GM21717 (cell line): Measurements from ENCODE around the gene SLC13A4.

ENCODE experiments used
- ATAC-seq: cut with Tn5 transposase; IDR thresholded peaks from one replicate; pipeline ENCODE4 v1.9.1; 2021; ENCODE audit warnings: mild to moderate bottlenecking, moderate library complexity; ENCODE audit not compliant: unreplicated experiment

Gene SLC13A4

GRCh38 chr7:135721198-135721820 is 6.7 kb downstream of the SLC13A4 start:
- no peak for ATAC-seq

DNA sequence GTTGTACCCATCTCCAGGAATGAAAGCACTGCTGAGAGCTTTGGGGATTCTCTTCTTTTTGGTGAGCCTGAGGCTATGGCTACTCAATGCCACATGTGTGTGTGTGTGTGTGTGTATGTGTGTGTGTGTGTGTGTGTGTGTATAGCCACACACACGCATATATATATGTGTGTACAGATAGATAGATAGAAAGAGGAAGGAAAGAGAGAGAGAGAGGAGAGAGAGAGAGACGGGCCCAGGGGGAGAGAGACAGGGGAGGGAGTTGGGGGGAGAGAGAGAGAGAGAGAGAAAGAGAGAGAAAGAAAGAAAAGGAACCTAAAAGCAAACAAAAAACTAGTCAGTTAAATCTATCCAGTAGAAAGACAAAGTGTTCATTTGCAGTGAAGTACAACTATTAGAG is 8.3 kb downstream of the SLC13A4 start:
- ATAC-seq: no peak

DNA sequence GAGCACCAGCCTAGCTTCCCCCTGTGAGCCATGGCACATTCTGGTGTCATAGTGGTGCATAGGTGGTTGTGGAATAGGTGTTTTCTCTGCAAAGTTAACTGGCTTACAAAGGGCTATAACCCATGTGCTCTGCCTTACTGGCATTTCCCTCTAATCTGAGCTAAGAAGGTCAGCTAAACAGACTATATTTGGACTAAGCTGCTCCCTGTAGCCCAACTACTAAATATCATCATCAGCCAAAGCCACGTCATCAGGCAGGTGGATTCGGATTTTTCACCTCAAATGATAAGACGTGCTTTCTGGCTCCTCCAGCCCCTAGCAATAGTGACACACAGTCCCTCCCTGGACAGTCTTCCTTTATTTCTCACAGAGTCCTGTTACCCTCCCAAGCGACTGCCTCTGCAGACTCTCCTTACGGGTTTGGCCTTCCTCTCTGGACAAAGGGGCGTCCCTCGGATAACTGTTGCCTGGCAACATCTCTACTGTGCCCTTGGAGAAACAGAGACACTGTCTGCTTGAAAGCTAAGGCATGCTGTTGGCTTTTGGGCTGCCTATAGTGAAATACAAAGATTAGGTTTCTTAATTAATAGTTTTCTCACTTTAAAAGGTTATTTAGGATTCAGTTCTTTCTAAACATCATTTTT is 9.1 kb downstream of the SLC13A4 start:
- no peak for ATAC-seq

DNA sequence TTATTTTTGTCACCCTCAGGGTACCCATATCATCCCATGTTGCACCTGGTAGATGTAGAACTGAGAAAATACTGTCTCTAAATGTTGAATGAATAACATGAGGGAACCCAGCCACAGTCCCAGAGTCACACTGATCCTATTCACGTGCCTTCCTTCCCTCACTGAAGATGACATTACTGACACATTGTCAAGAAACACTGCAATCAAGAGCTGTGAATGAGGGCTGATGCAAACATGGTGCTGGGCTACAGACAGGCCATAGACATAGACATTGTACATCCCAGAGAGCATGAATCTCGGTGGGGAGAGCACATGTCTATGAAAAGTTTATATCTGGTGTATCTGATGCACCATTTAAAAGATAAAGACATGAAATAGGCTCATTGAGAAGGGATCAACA is 9.8 kb downstream of the SLC13A4 start:
- ATAC-seq: no peak

- no peak for ATAC-seq
Measured at GRCh38 chr7:135717693-135718092, 10.3 kb downstream of the SLC13A4 start.

DNA sequence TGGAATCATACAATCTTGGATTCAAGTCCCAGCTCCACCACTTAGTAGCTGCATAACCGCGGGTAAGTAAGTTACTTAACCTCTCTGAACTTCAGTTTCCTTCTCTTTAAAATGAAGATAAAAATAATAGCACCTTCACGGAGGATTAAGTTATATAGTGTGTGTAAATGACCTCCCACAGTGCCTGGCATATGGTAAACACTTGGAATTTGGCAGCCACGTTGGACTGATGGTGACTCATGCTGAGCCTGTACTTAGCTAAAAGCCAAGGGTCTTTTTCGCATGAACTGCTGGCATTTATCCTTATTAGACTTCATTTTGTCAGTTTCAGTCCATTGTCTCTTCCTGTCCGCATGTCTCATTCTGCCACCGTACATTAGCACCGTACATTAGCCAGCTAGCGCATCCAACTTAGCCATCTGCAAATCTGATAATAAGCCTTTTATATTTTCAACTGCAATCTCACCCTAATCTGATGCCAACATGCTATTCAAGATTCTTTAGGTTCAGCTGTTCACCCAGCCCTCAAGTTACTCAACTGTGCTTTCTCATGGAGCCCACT is 11.2 kb downstream of the SLC13A4 start:
- no peak for ATAC-seq

- no peak for ATAC-seq
Measured at GRCh38 chr7:135715673-135716072, 12.3 kb downstream of the SLC13A4 start.

DNA sequence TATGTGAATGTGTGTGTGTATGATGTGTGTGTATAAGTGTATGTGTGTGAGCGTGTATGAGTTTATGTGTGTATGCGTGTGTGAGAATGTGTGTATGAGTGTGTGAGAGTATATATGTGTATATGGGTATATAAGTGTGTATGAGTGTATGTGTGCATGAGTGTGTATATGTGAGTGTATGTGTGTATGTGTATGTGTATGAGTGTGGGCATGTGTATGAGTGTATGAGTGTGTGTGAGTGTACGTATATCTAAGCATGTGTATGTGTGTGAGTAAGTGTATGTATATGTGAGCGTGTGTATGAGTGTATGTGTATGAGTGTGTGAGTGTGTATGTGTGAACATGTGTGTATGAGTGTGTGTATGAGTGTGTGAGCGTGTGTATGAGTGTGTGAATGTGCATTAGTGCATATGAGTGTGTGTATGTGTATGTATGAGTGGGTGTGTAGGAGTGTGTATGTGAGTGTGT is 12.9 kb downstream of the SLC13A4 start:
- no peak for ATAC-seq

DNA sequence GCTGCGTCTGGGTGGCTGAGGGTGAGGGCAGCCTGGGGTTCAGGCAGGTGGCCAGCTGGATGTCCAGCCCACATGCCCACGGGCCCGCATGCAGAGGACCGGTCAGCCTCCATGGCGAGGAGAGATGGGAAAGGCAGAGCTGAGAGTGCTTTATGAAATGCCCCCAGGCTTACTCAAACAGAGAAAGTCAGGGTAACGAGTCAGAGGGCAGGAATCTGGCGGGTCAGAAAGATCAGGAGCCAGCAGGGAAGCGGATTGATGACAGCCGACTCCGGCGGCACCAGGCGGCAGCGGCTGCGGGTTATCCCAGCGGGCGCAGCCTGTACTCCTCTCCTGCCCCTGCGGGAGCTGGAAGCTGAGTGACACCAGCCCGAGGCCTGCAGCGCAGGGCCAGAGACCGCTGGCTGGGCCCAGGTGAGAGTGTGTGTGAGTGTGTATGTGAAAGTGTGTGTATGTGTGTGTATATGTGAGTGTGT is 13.4 kb downstream of the SLC13A4 start:
- ATAC-seq: no peak

GRCh38 chr7:135713836-135714470 is 14.0 kb downstream of the SLC13A4 start:
- no peak for ATAC-seq

DNA sequence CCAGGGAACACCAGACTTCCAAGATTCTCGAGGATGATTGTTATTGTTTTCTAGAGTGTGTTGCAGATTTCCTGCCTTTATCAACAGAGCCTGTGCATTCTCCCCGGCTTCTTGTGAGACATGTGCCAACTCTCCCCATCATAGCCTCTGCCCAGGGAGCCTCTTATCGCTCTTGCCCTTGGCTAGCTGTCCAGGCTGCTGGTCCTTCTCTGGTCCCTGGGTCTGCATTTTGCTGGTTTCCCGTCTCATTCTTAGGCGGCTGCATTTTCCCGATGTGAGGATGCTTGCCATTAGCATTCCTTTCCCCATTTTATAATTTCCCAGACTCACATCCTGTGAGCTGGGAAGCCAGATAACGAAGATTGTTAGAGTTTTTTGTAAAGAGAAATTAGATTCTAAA is 15.2 kb downstream of the SLC13A4 start:
- no peak for ATAC-seq

DNA sequence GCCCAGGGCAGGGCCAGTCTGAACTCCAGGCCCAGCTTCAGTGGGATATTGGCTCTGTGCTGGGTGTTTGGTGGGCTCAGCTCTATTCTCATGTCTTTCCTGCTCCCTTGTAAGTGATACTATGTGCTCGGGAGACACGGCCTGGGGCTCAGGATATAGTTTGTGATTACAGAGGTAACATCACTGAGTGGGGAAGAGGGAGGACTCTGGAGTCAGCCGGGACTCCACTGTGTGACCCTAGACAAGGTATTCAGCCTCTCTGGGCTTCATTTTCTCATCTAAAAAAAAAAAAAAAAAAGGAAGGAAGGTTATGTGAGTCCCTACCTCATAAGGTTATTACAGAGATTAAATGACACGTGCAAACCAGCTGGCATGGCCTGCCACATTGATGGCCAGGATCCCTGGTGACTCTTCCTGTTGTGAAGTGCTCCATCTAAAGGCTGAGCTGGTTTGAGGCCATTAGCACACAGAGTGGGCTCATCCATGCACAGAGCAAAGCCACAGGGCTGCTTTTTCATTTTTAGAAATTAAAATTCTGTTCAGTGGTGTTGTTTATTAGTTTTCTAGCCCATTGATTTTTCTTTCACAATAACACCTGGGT is 15.7 kb downstream of the SLC13A4 start:
- no peak for ATAC-seq

GRCh38 chr7:135711139-135711469 is 16.9 kb downstream of the SLC13A4 start:
- ATAC-seq: no peak

- ATAC-seq: no peak
Measured at GRCh38 chr7:135710417-135711138, 17.4 kb downstream of the SLC13A4 start.

DNA sequence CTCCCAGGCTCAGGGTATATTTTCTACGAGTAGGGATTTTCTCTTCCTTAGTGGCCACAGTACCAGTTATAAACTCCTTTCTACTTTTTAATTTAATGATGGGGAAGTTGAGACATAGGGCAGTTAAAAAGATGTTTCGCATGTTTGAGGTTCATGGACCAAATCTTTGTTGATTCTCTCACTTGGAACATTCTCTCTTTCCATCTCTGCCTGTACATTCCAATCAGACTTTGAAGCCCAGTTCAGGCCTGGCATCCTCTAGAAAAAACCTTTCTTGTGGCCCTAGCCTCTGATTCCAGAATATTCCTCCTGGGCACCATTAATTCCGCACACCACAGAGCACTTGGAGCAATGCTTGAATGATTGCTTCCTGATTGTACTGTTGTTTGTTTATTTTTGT is 18.5 kb downstream of the SLC13A4 start:
- no peak for ATAC-seq

GRCh38 chr7:135708041-135708440 is 19.9 kb downstream of the SLC13A4 start:
- no peak for ATAC-seq

- no peak for ATAC-seq
Measured at GRCh38 chr7:135707570-135707966, 20.4 kb downstream of the SLC13A4 start.

GRCh38 chr7:135706858-135707569 is 21.0 kb downstream of the SLC13A4 start:
- ATAC-seq: no peak

GRCh38 chr7:135706038-135706742 is 21.8 kb downstream of the SLC13A4 start:
- no peak for ATAC-seq

- ATAC-seq: no peak
Measured at GRCh38 chr7:135704698-135705097, 23.3 kb downstream of the SLC13A4 start.
